GM12878 (cell line): Measurements from ENCODE around the gene MAST2. TPM values are rescaled to one million over a fixed set of nuclear protein-coding genes. Genes with fewer than 3 reads are reported as not detected.

Experiments used
- CHD4 ChIP-seq: fragments of 200-600 bp; sonication (generic); IDR thresholded peaks from 2 replicates; pipeline ENCODE4 v1.6.1; 2016; ENCODE audit warnings: mild to moderate bottlenecking
- CUX1 ChIP-seq: IDR thresholded peaks from 2 replicates; pipeline ENCODE4 v1.6.1; 2012; ENCODE audit warnings: improper control_type of control experiment, low read depth, low read length; ENCODE audit not compliant: insufficient replicate concordance
- E4F1 ChIP-seq: fragments of 450-650 bp; IDR thresholded peaks from 2 replicates; pipeline ENCODE4 v1.6.1; 2018; ENCODE audit warnings: borderline replicate concordance, mild to moderate bottlenecking; ENCODE audit not compliant: partially characterized antibody
- GABPA ChIP-seq: IDR thresholded peaks from 2 replicates; pipeline ENCODE4 v1.6.1; 2014; ENCODE audit warnings: antibody characterized with exemption, low read depth, mild to moderate bottlenecking, inconsistent platforms
- HSF1 ChIP-seq: fragments of 150-350 bp; IDR thresholded peaks from 2 replicates; pipeline ENCODE4 v1.6.1; 2014; ENCODE audit warnings: mild to moderate bottlenecking, low read depth, low read length
- IKZF2 ChIP-seq, 2 experiments: fragments of 450-650 bp; IDR thresholded peaks; 2 replicates each; pipeline ENCODE4 v1.6.1; 2017; ENCODE audit warnings: mild to moderate bottlenecking in 2 of 2, moderate library complexity in 2 of 2
- JUNB ChIP-seq: IDR thresholded peaks from 2 replicates; pipeline ENCODE4 v1.6.1; 2016; ENCODE audit warnings: antibody characterized with exemption, mild to moderate bottlenecking
- SKIL ChIP-seq: fragments of 450-650 bp; IDR thresholded peaks from 2 replicates; pipeline ENCODE4 v1.6.1; 2017; ENCODE audit warnings: mild to moderate bottlenecking, low read depth, inconsistent platforms; ENCODE audit not compliant: poor library complexity, severe bottlenecking
- SP1 ChIP-seq: IDR thresholded peaks from one replicate; pipeline ENCODE4 v1.6.1; 2011; ENCODE audit warnings: low read depth, low read length
- USF1 ChIP-seq: IDR thresholded peaks from 2 replicates; pipeline ENCODE4 v1.6.1; 2011; ENCODE audit warnings: borderline replicate concordance, low read depth, mild to moderate bottlenecking, moderate library complexity, mixed read lengths, low read length; ENCODE audit not compliant: insufficient read depth; ENCODE audit errors: extremely low read length
- WRNIP1 ChIP-seq: IDR thresholded peaks from 2 replicates; pipeline ENCODE4 v1.6.1; 2011; ENCODE audit warnings: low read depth, low read length, improper control_type of control experiment, borderline replicate concordance
- ZBTB11 ChIP-seq: fragments of 450-650 bp; formaldehyde crosslinking; IDR thresholded peaks from 2 replicates; pipeline ENCODE4 v1.5.0; 2022; ENCODE audit warnings: mild to moderate bottlenecking, missing genetic modification characterization
- ZNF622 ChIP-seq: fragments of 450-650 bp; IDR thresholded peaks from 2 replicates; pipeline ENCODE4 v1.6.1; 2017; ENCODE audit warnings: mild to moderate bottlenecking, inconsistent platforms
- ZSCAN29 ChIP-seq: fragments of 450-650 bp; IDR thresholded peaks from 2 replicates; pipeline ENCODE4 v1.6.1; 2017; ENCODE audit warnings: mild to moderate bottlenecking, moderate library complexity
- polyA plus RNA-seq, 11 experiments: library from polyadenylated mRNA; depleted of rRNA in 4 of 11; unstranded in 6 of 11; stranded (reverse) in 5 of 11; fragments of >200 nt; fragmentation: Nextera tagmentation in 4 of 11; fragmentation: Illumina TruSeq in 1 of 11; extraction: Ambion mirVana in 4 of 11; extraction: Trizol in 1 of 11; gene quantifications; 1 replicate in 1 of 11; 2 replicates in 10 of 11; pipeline versions ENCODE4 v1.2.1 to v1.2.3, GENCODE V29; 2011 to 2016; ENCODE audit warnings: inconsistent platforms in 2 of 11, missing spikeins in 2 of 11, low read depth in 1 of 11
- total RNA-seq, 4 experiments: library from RNA; depleted of rRNA in 3 of 4; stranded (reverse); fragments of >200 nt in 3 of 4; fragmentation: Illumina TruSeq in 1 of 4; extraction: Trizol in 1 of 4; gene quantifications; 2 replicates each; pipeline versions ENCODE4 v1.2.1 to v1.2.3, GENCODE V29; 2013 to 2021

Gene MAST2
- total and polyA plus RNA-seq, 10 of the 15 experiments (the other 5 are each of a cell fraction or from before 2014, with no cell fraction given): 1.0 to 28.7 (median 13.8) TPM

- TF ChIP-seq E4F1: no peak
- no peak for TF ChIP-seq ZNF622
- TF ChIP-seq HSF1: no peak
- no peak for TF ChIP-seq SP1
- no peak for TF ChIP-seq IKZF2 (IDR thresholded peaks at IDR 0.05)
- TF ChIP-seq USF1: no peak
- TF ChIP-seq GABPA: no peak
- no peak for TF ChIP-seq CHD4
- no peak for TF ChIP-seq ZBTB11
- no peak for TF ChIP-seq WRNIP1
- no peak for TF ChIP-seq SKIL
- no peak for TF ChIP-seq JUNB
- no peak for TF ChIP-seq CUX1
- TF ChIP-seq ZSCAN29: no peak
Observed at GRCh38 chr1:45803299-45803780, at the start of gene MAST2 (continued).
